ENCODE results near the gene CFAP65.
A peak's percentile ranks its signal among the peaks of the same experiment; 100 is the strongest.

Gene CFAP65

DNA sequence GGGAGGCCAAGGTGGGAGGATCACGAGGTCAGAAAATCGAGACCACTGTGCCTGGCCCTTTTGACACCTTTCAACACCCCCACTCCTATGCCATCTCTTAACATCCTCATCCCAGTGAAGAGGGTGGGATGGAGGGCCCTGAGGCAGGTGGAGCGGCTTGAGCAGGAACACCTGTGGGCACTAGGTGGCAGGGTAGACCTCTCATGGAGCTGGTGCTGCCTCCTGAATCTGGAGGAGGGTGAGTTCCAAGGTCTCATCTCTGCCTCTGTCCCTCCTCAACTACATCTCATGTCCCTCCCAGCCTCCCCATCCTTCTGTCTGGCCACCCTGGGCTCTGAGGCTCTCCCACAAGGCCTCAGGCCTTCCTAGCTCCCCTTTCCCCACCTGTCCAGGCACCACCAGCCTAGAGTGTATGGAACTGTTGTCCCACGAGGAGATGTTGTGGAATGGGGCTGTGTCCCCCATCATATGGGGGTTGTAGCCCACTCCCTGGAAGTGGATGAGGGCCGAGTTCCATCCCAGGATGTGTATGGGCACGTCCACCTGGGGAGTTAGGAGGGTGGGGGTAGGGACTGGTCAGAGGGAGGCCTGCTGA is 31.1 kb downstream of the CFAP65 start:
- no peak for DNase-seq

DNA sequence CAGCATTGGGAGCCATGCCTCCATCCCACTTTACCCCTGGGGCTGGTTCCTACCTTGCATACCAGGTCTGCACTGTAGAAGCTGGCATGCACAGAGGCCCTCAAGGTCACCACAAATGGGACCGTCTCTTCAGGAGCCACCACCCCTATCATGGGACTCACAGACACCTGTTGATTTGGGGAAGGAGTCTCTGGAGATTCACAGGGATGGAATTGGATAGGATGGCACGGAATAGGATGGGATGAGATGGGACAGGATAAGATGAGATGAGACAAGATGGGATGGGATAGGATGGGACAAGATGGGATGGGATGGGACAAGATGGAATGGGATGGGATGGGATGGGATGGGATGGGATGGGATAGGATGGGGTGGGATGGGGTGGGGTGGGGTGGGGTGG is 32.0 kb downstream of the CFAP65 start:
- no peak for DNase-seq

GRCh38 chr2:219003979-219004378 is 37.3 kb downstream of the CFAP65 start:
- DNase-seq, result no peak

GRCh38 chr2:219003267-219003634 is 38.1 kb downstream of the CFAP65 start:
- DNase-seq, result no peak

- DNase-seq, result peak in 1 of 4 experiments; percentile 24
Observed at GRCh38 chr2:219002395-219003266, 38.7 kb downstream of the CFAP65 start.

DNA sequence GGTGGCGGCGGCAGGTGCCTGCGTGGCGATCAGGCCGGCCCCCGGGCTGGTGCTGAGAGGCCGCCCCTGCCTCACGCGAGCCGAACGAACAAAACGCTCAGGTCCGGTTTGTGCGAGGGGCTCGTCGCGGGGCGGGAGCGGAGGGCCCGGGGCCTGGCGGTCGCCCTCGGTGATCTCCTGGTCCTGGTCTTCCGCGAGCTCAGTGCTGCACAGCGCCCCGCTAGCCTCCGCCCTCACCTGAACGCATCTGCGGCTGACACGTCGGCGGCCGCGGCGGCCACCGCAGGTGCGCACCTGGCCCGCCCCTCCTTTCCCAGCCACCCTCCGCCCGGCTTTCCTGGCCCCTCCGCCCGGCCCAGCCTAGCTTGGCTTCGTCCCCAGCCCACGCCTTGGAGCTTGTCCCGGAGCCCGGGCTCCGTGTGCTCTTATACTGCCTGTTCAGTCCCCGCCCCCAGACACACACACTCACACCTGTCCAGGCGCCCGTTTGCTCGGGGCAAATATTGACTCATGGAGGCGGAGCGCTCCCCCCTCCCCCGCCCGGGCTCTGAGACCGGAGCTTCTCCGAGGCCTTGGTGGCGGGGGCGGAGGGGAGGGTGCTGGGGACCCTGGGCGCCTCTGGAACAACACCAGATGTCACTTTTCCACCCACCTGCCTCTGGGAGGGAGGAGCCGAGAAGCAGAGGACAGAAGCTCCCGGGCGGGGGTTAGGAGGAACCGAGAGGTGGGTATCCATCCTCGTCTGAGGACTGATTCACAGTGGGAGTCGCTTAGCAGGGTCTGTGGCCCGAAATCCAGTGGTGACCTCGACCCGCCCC is 39.5 kb downstream of the CFAP65 start:
- DNase-seq, result no peak

GRCh38 chr2:219001100-219001576 is 40.2 kb downstream of the CFAP65 start:
- DNase-seq, result no peak

DNA sequence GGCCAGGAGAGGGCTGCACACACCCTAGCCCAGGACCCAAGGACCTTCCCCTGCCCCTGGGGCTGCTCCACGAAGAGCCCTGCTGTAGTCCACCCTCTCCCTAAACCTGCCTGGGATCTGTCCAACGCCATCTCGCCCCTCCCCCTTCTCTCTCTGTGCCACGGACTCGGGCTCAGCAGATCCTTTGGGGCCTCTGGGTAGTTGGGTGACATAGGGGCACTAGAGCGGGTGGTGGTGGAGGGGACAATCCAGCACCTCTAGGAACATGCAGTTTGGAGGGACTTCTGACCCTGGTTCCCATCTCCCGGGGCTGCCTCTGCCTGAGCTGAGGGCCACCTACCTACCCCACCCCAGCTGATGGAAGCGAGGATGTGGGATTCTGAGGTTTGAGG is 40.8 kb downstream of the CFAP65 start:
- no peak for DNase-seq

DNA sequence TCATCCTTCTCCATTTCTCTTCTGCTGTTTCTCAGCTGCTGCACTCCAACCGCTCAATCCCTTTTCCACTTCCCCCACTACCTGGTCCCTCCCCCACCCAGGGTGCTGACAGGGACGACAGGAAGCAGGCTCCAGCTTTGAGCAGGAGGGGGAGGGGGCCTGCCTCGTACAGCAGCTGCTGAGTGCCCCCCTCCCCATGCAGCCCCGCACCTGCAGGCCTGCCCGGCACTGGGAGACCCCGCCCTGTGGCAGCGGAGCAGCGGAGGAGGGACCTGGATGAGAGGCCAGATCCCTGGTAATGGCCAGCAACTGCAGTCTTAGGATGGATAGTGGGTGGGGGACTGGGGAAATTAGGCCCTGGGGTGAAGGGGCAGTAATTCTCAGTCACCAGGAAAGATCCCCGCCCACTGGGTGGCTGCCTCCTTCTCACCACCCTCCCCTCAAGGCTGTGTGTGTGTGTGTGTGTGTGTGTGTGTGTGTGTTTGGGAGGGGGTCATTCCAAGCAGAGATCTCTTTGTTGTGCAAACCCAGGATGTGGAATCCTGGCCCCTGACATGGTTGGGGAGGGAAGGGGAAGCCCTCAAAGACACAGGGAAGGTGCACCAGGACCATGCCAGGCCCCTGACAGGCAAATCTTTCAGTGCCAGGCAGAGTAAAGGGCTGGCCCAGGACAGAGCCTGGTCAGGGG is 41.3 kb downstream of the CFAP65 start:
- no peak for DNase-seq

- DNase-seq, result no peak
Observed at GRCh38 chr2:218999021-218999880, 42.1 kb downstream of the CFAP65 start.

- no peak for DNase-seq
Observed at GRCh38 chr2:218998414-218999002, 42.8 kb downstream of the CFAP65 start.

- DNase-seq, result no peak
Observed at GRCh38 chr2:218997731-218998130, 43.6 kb downstream of the CFAP65 start.

- no peak for DNase-seq
Observed at GRCh38 chr2:218996937-218997336, 44.4 kb downstream of the CFAP65 start.

- DNase-seq, result peak; percentile 42 to 67 (median 56)
Observed at GRCh38 chr2:218995972-218996711, 45.2 kb downstream of the CFAP65 start.

DNA sequence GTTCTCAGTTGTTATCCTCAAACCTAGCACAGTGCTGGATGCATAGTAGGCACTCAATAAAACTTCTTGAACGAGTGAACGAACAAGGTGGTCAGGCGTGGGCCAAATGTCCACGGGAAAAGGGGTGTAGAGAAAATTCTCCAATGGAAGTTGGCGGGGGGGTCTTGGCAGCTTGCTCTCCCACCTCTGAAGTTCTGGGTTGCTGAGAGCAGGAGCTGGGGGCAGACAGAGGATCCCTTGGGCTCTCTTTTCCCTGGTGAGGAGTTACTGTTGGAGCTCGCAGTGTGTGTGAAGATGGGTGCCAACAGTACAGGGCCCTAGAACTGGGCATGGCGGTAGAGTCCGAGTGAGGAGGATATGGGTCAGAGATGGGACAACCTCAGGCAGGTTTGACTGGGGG is 45.8 kb downstream of the CFAP65 start:
- no peak for DNase-seq

DNA sequence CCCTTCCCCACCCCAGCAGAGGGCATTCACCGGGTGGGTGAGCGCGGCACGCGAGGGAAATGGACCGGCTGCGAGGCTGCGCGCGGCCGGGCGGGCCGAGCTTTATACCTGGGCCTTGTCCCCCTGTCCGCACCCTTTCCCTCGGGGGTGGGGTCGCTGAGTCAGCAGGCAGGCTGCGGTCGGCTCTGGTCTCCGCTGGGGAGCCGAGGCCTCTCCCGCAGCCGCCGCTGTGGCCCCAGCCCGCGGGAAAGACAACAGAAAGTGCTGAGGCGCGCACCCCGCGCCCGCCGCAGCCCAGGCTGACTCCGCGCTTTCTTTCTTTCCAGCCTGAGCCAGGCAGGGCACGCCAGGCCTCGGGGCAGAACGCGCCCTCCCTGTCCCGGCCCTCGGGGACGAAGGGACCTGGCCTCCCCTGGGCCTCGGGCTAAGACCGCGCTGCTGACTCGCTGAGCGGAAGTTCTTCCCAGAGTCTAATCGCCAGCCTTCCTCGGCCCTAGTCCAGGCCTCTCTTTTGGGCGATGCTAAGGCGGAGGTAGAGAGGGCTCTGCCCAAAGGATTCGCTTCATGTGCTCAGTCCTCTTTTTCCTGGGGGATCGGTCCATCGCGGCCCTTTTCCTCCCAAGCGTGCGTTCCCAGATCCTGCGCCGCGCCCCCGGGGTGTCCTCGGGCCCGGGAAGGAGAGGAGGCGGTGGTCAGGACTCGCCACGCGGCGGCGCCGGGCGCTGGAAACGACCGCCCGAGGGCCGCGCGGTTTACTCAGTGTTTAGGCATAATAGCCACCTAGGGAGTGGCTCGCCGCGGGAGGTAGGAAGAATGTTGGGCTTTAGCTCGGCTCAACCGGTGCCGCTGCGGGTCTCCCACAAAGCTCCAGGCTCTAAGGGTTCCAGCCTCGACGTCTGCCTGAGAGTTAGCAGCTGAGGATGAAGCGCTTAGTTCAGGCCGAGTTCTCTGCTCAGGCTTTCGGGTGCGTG is 47.7 kb downstream of the CFAP65 start, which contains the start of gene CRYBA2:
Gene CRYBA2 (minus strand): TSS at position 78 of the 971 bp plus-strand sequence. CDS start 246 bp downstream, outside the sequence.
- no peak for DNase-seq

DNA sequence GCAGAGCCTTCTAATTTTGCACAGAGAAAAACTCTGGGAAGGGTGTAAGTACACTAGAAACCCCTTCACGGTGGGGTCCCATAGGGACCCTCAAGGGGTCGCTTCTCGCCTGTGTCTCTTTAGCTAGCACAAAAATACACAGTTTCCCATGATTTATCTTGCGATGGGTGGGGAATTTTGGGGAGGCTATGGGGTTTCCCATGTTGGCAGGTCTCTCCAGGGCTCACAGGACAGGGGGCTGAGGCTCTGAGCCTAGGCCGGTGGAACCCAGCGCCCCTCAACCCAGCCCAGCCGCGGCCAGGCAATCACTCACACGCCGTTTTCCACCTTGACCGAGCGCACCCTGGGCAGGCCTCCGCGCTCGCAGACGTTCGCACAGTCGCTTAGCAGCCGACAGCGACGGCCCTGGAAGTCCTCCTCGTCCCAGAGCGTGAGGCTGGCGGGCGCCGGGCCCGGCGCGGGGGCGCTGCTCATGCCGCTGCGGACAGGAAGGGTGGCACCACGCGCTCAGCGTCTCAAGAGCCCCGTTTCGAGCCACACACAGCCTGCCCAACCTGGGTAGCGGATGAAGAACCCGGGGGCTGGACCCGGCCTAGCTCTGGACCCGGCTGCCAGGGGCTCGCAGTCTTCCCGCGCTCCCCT is 48.5 kb downstream of the CFAP65 start:
- DNase-seq, result no peak

GRCh38 chr2:218992196-218992595 is 49.1 kb downstream of the CFAP65 start:
- no peak for DNase-seq

- no peak for DNase-seq
Observed at GRCh38 chr2:218991674-218992168, 49.6 kb downstream of the CFAP65 start.

All from activated naive CD4-positive, alpha-beta T cell (primary cell).